Measurements from ENCODE around the gene PCDHGA6.
"Not testable (repeated sequence)": the region's sequence is repeated elsewhere in the genome, so short reads cannot be mapped to it uniquely, and the experiment has no call there.

PCDHGA6 gene

GRCh38 chr5:141399555-141400258, 26.0 kb downstream of the PCDHGA6 start:
- Histone ChIP-seq H3K27me3 (ENCODE audit: insufficient read depth, low read depth, severe bottlenecking) (no peaks in the 10 kb centered on the region), H3K4me3 (ENCODE audit: low read depth, low read length) (no peak overlapping the region), H3K36me3 (no peaks in the 10 kb centered on the region), H3K27ac (no peak overlapping the region), H3K9me3 (ENCODE audit: severe bottlenecking) (peaks cover 4% of the 10 kb centered on the region)
- DNase-seq: no peak
- TF ChIP-seq CTCF (IDR thresholded peaks at IDR 0.05; ENCODE audit: low read depth, low read length): no peak

- Histone ChIP-seq H3K9me3 (ENCODE audit: severe bottlenecking) (peaks cover 4% of the 10 kb centered on the region), H3K4me3 (ENCODE audit: low read depth, low read length) (no peak within 1 kb of the TSS), H3K27me3 (ENCODE audit: insufficient read depth, low read depth, severe bottlenecking) (no peaks in the 10 kb centered on the region), H3K36me3 (no peaks in the 10 kb centered on the region), H3K27ac (no peak within 1 kb of the TSS)
- peak; percentile 30 for DNase-seq
- peak; percentile 45 for TF ChIP-seq CTCF (IDR thresholded peaks at IDR 0.05; ENCODE audit: low read depth, low read length)
These were observed 29.0 kb downstream of the PCDHGA6 start, which contains the start of gene PCDHGA9 for GRCh38 chr5:141402553-141403243. Gene PCDHGA9 (plus strand): TSS chr5:141402778. CDS start chr5:141402953, 175 bp downstream.

GRCh38 chr5:141403387-141403786, 29.7 kb downstream of the PCDHGA6 start:
- Histone ChIP-seq H3K27ac (no peak overlapping the region), H3K4me3 (ENCODE audit: low read depth, low read length) (no peak overlapping the region), H3K9me3 (ENCODE audit: severe bottlenecking) (peaks cover 4% of the 10 kb centered on the region), H3K36me3 (no peaks in the 10 kb centered on the region), H3K27me3 (ENCODE audit: insufficient read depth, low read depth, severe bottlenecking) (no peaks in the 10 kb centered on the region)
- DNase-seq: no peak
- TF ChIP-seq CTCF (IDR thresholded peaks at IDR 0.05; ENCODE audit: low read depth, low read length): no peak

- H3K4me3 ChIP-seq (ENCODE audit: low read depth, low read length); DNase-seq; H3K27me3 ChIP-seq (ENCODE audit: insufficient read depth, low read depth, severe bottlenecking); H3K27ac ChIP-seq; H3K36me3 ChIP-seq; H3K9me3 ChIP-seq (ENCODE audit: severe bottlenecking): not testable (repeated sequence)
- TF ChIP-seq CTCF (IDR thresholded peaks at IDR 0.05; ENCODE audit: low read depth, low read length): 0 out of 2 replicates have a peak, but pooled peaks have one; percentile 31
These were observed 34.3 kb downstream of the PCDHGA6 start, which contains the start of gene PCDHGB6 for GRCh38 chr5:141407790-141408505. Gene PCDHGB6 (plus strand): TSS chr5:141408021. CDS start chr5:141408203, 182 bp downstream.

GRCh38 chr5:141409598-141410306, 36.1 kb downstream of the PCDHGA6 start:
- no peak for TF ChIP-seq CTCF (IDR thresholded peaks at IDR 0.05; ENCODE audit: low read depth, low read length)
- DNase-seq: no peak
- Histone ChIP-seq H3K9me3 (ENCODE audit: severe bottlenecking) (peaks cover 3% of the 10 kb centered on the region), H3K27me3 (ENCODE audit: insufficient read depth, low read depth, severe bottlenecking) (no peaks in the 10 kb centered on the region), H3K36me3 (no peaks in the 10 kb centered on the region), H3K4me3 (ENCODE audit: low read depth, low read length) (no peak overlapping the region), H3K27ac (no peak overlapping the region)
